IPS-11a (cell line): ENCODE results near the gene RAD51D.
"Not testable (repeated sequence)": the region's sequence is repeated elsewhere in the genome, so short reads cannot be mapped to it uniquely, and the experiment has no call there.

ENCODE experiments used
- H3K4me3 ChIP-seq: one replicate; pipeline ENCODE4 v1.5.1; 2013; ENCODE audit warnings: low read depth, low read length, control low read depth

The RAD51D gene

GRCh38 chr17:35142467-35142796 is 22.8 kb upstream of the RAD51D start:
- peak overlapping the region; percentile 95 for H3K4me3 ChIP-seq

- H3K4me3 ChIP-seq: peak within 1 kb of the TSS; percentile 95
Observed at GRCh38 chr17:35141681-35142466, 22.2 kb upstream of the RAD51D start, which contains the start of gene NLE1. Gene NLE1, minus strand, starts transcription at chr17:35142303. Its CDS starts 28 bp downstream, at chr17:35142275.

- H3K4me3 ChIP-seq: no peak overlapping the region
Observed at GRCh38 chr17:35138218-35138617, 18.6 kb upstream of the RAD51D start.

GRCh38 chr17:35135322-35135721 is 15.7 kb upstream of the RAD51D start:
- H3K4me3 ChIP-seq: no peak overlapping the region

- H3K4me3 ChIP-seq: no peak overlapping the region
Observed at GRCh38 chr17:35132816-35133550, 13.3 kb upstream of the RAD51D start.

GRCh38 chr17:35132099-35132498 is 12.4 kb upstream of the RAD51D start:
- H3K4me3 ChIP-seq: no peak overlapping the region

GRCh38 chr17:35130392-35130791 is 10.7 kb upstream of the RAD51D start:
- no peak overlapping the region for H3K4me3 ChIP-seq

- no peak overlapping the region for H3K4me3 ChIP-seq
Observed at GRCh38 chr17:35129973-35130351, 10.3 kb upstream of the RAD51D start.

- H3K4me3 ChIP-seq: no peak overlapping the region
Observed at GRCh38 chr17:35129154-35129972, 9.7 kb upstream of the RAD51D start.

- no peak overlapping the region for H3K4me3 ChIP-seq
Observed at GRCh38 chr17:35127751-35128514, 8.3 kb upstream of the RAD51D start.

- no peak within 1 kb of the TSS for H3K4me3 ChIP-seq
Observed at GRCh38 chr17:35121315-35121714, 1.7 kb upstream of the RAD51D start, which contains the start of gene FNDC8. Gene FNDC8, plus strand, starts transcription at chr17:35121615. Its CDS starts 79 bp downstream, at chr17:35121694.

GRCh38 chr17:35117984-35118383 is 1.7 kb downstream of the RAD51D start:
- no peak overlapping the region for H3K4me3 ChIP-seq

GRCh38 chr17:35116845-35117244 is 2.8 kb downstream of the RAD51D start:
- no peak overlapping the region for H3K4me3 ChIP-seq

- not testable (repeated sequence) for H3K4me3 ChIP-seq
Observed at GRCh38 chr17:35110791-35111190, 8.9 kb downstream of the RAD51D start.

GRCh38 chr17:35104844-35105450 is 14.7 kb downstream of the RAD51D start:
- no peak overlapping the region for H3K4me3 ChIP-seq

- H3K4me3 ChIP-seq: no peak overlapping the region
Observed at GRCh38 chr17:35103271-35103670, 16.4 kb downstream of the RAD51D start.

- H3K4me3 ChIP-seq: no peak overlapping the region
Observed at GRCh38 chr17:35101725-35102124, 17.9 kb downstream of the RAD51D start.

GRCh38 chr17:35101036-35101435 is 18.6 kb downstream of the RAD51D start:
- no peak overlapping the region for H3K4me3 ChIP-seq

GRCh38 chr17:35099908-35100307 is 19.8 kb downstream of the RAD51D start:
- no peak overlapping the region for H3K4me3 ChIP-seq

- no peak overlapping the region for H3K4me3 ChIP-seq
Observed at GRCh38 chr17:35097776-35098175, 21.9 kb downstream of the RAD51D start.
